HepG2 (cell line): ENCODE measurements around the gene ARL3. TPM values are rescaled to one million over a fixed set of nuclear protein-coding genes. Genes with fewer than 3 reads are reported as not detected.
A peak's percentile ranks its signal among the peaks of the same experiment; 100 is the strongest.

ENCODE experiments used
- ARID3A ChIP-seq: IDR thresholded peaks from 2 replicates; pipeline ENCODE4 v1.6.1; 2012; ENCODE audit warnings: low read depth, low read length, improper control_type of control experiment
- CBFB ChIP-seq: sonication (generic); formaldehyde crosslinking; IDR thresholded peaks from 2 replicates; pipeline ENCODE4 v1.4.0; 2020; ENCODE audit warnings: missing genetic modification reagents
- ELF1 ChIP-seq: sonication (generic); formaldehyde crosslinking; IDR thresholded peaks from 2 replicates; pipeline ENCODE4 v1.4.0; 2020; ENCODE audit warnings: missing genetic modification reagents
- ELK4 ChIP-seq: sonication (generic); formaldehyde crosslinking; IDR thresholded peaks from 2 replicates; pipeline ENCODE4 v1.9.0; 2021; ENCODE audit warnings: missing genetic modification reagents, borderline replicate concordance
- GATAD1 ChIP-seq: IDR thresholded peaks from 2 replicates; pipeline ENCODE4 v1.6.1; 2016; ENCODE audit warnings: missing genetic modification reagents, missing compliant biosample characterization
- HES4 ChIP-seq: sonication (generic); formaldehyde crosslinking; IDR thresholded peaks from 2 replicates; pipeline ENCODE4 v1.9.0; 2021; ENCODE audit warnings: mild to moderate bottlenecking, missing genetic modification reagents, borderline replicate concordance
- HOXA3 ChIP-seq: sonication (generic); formaldehyde crosslinking; IDR thresholded peaks from 2 replicates; pipeline ENCODE4 v1.5.0; 2020; ENCODE audit warnings: missing genetic modification reagents
- MBNL3 ChIP-seq: fragments of 250-450 bp; sonication (Bioruptor Pico); conservative IDR thresholded peaks from 2 replicates; pipeline ENCODE4 v1.8.0; 2022; ENCODE audit warnings: mild to moderate bottlenecking, inconsistent platforms
- ONECUT2 ChIP-seq: sonication (generic); formaldehyde crosslinking; IDR thresholded peaks from 2 replicates; pipeline ENCODE4 v1.4.0; 2020; ENCODE audit warnings: missing genetic modification reagents
- SCMH1 ChIP-seq: sonication (generic); formaldehyde crosslinking; IDR thresholded peaks from 2 replicates; pipeline ENCODE4 v1.9.0; 2021; ENCODE audit warnings: missing genetic modification reagents, mild to moderate bottlenecking, borderline replicate concordance
- TERF1 ChIP-seq: sonication (generic); formaldehyde crosslinking; IDR thresholded peaks from 2 replicates; pipeline ENCODE4 v1.8.0; 2022; ENCODE audit warnings: mild to moderate bottlenecking, missing genetic modification reagents, moderate library complexity
- THAP11 ChIP-seq: IDR thresholded peaks from 2 replicates; pipeline ENCODE4 v1.6.1; 2016; ENCODE audit warnings: missing biosample characterization, missing genetic modification reagents
- TRIM22 ChIP-seq: fragments of 450-650 bp; IDR thresholded peaks from 2 replicates; pipeline ENCODE4 v1.6.1; 2017
- ZBTB38 ChIP-seq: sonication (generic); formaldehyde crosslinking; IDR thresholded peaks from 2 replicates; pipeline ENCODE4 v1.5.1; 2020; ENCODE audit warnings: mild to moderate bottlenecking, missing genetic modification reagents
- ZNF12 ChIP-seq: sonication (generic); formaldehyde crosslinking; IDR thresholded peaks from 2 replicates; pipeline ENCODE4 v1.5.0; 2020; ENCODE audit warnings: missing genetic modification reagents
- ZNF329 ChIP-seq: sonication (generic); formaldehyde crosslinking; IDR thresholded peaks from 2 replicates; pipeline ENCODE4 v1.9.0; 2021; ENCODE audit warnings: low read depth, mild to moderate bottlenecking, missing genetic modification reagents
- ZNF333 ChIP-seq: sonication (generic); formaldehyde crosslinking; IDR thresholded peaks from 2 replicates; pipeline ENCODE4 v1.4.0; 2020; ENCODE audit warnings: mild to moderate bottlenecking, missing genetic modification reagents, borderline replicate concordance
- ZNF34 ChIP-seq: sonication (generic); formaldehyde crosslinking; IDR thresholded peaks from 2 replicates; pipeline ENCODE4 v1.4.0; 2020; ENCODE audit warnings: mild to moderate bottlenecking, missing genetic modification reagents, borderline replicate concordance
- ZNF430 ChIP-seq: sonication (generic); formaldehyde crosslinking; IDR thresholded peaks from 2 replicates; pipeline ENCODE4 v1.9.0; 2021; ENCODE audit warnings: mild to moderate bottlenecking, missing genetic modification reagents
- ZNF563 ChIP-seq: sonication (generic); formaldehyde crosslinking; IDR thresholded peaks from 2 replicates; pipeline ENCODE4 v1.8.0; 2022; ENCODE audit warnings: mild to moderate bottlenecking, moderate library complexity, missing genetic modification reagents
- ZNF644 ChIP-seq: IDR thresholded peaks from 2 replicates; pipeline ENCODE4 v1.6.1; 2016; ENCODE audit warnings: low read depth
- ZNF891 ChIP-seq: sonication (generic); formaldehyde crosslinking; IDR thresholded peaks from 2 replicates; pipeline ENCODE4 v1.5.0; 2020; ENCODE audit warnings: mild to moderate bottlenecking, missing genetic modification reagents
- ZSCAN22 ChIP-seq: sonication (generic); formaldehyde crosslinking; IDR thresholded peaks from 2 replicates; pipeline ENCODE4 v1.4.0; 2020; ENCODE audit warnings: mild to moderate bottlenecking, missing genetic modification reagents
- polyA plus RNA-seq, 8 experiments: library from polyadenylated mRNA; depleted of rRNA in 3 of 8; stranded (reverse) in 7 of 8; unstranded in 1 of 8; fragments of >200 nt; fragmentation: Illumina TruSeq in 4 of 8; extraction: Trizol in 4 of 8; gene quantifications; 2 replicates each; pipeline versions ENCODE4 v1.2.1 to v1.2.3, GENCODE V29; 2011 to 2016; ENCODE audit warnings: low read depth in 4 of 8, missing spikeins in 1 of 8, mixed read lengths in 1 of 8; ENCODE audit not compliant: insufficient read depth in 1 of 8
- total RNA-seq, 5 experiments: library from RNA; depleted of rRNA; stranded (reverse); fragments of >200 nt; fragmentation: Illumina TruSeq; extraction: Trizol; gene quantifications; 2 replicates each; pipeline ENCODE4 v1.2.3, GENCODE V29; 2016; ENCODE audit warnings: low read depth in 1 of 5
- TF ChIP-seq, protein P1 (sequence below): IDR thresholded peaks from 2 replicates; pipeline ENCODE4 v1.6.1; 2016; ENCODE audit warnings: low read depth, borderline replicate concordance
- TF ChIP-seq, protein P2 (sequence below): sonication (generic); formaldehyde crosslinking; IDR thresholded peaks from 2 replicates; pipeline ENCODE4 v1.5.0; 2020; ENCODE audit warnings: mild to moderate bottlenecking, missing genetic modification reagents, moderate library complexity

The ARL3 gene
- total and polyA plus RNA-seq, 2 of the 13 experiments (the other 11 are each of a cell fraction or from before 2014, with no cell fraction given): 5.2 to 6.6 TPM

DNA sequence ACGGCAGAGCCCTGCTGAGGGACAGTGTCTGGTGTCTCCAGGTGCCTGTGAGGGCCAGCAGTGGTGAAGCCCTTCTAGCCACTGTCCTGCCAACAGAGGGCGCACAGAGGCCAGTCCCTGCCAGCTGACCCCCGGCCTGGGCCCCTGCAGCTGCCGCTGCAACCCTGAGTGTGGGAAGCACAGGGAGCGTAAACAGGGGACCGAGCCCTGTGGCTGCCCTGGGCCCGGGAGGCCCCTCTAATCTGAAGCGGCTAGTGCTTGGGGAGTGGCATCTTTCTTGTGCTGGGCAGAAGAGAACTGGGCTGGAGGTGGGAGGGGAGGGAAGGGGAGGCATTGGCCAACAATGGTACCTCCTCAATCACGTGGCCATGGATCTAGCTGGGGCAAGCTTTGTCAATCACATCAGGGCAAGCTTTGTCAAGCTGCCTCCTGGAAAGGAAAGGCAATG, 35.3 kb downstream of the ARL3 start (continued):
- TF ChIP-seq ARID3A (no peak), ZNF333 (CRISPR knock-in tag) (no peak), ELF1 (CRISPR knock-in tag) (0 out of 2 replicates have a peak, but pooled peaks have one; percentile 18), HES4 (CRISPR knock-in tag) (no peak), TERF1 (no peak), ONECUT2 (CRISPR knock-in tag) (no peak), ZNF329 (CRISPR knock-in tag) (no peak), ZNF563 (0 out of 2 replicates have a peak, but pooled peaks have one; percentile 24), SCMH1 (no peak), ZSCAN22 (no peak), ZNF891 (CRISPR knock-in tag) (peak; percentile 55; the same call in 1 of the 2 replicates), ZBTB38 (CRISPR knock-in tag) (no peak), TRIM22 (no peak), MBNL3 (CRISPR knock-in tag) (no peak), GATAD1 (CRISPR knock-in tag) (no peak), HOXA3 (CRISPR knock-in tag) (peak; percentile 51; the same call in 1 of the 2 replicates), ELK4 (CRISPR knock-in tag) (no peak), ZNF644 (peak; percentile 28; the same call in 1 of the 2 replicates), ZNF12 (CRISPR knock-in tag) (no peak), ZNF34 (CRISPR knock-in tag) (no peak), ZNF430 (CRISPR knock-in tag) (no peak), THAP11 (CRISPR knock-in tag) (peak; percentile 30; the same call in 1 of the 2 replicates), CBFB (CRISPR knock-in tag) (no peak)
- TF ChIP-seq, protein P1, sequence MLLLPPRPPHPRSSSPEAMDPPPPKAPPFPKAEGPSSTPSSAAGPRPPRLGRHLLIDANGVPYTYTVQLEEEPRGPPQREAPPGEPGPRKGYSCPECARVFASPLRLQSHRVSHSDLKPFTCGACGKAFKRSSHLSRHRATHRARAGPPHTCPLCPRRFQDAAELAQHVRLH (CRISPR knock-in tag): no peak
- TF ChIP-seq, protein P2, sequence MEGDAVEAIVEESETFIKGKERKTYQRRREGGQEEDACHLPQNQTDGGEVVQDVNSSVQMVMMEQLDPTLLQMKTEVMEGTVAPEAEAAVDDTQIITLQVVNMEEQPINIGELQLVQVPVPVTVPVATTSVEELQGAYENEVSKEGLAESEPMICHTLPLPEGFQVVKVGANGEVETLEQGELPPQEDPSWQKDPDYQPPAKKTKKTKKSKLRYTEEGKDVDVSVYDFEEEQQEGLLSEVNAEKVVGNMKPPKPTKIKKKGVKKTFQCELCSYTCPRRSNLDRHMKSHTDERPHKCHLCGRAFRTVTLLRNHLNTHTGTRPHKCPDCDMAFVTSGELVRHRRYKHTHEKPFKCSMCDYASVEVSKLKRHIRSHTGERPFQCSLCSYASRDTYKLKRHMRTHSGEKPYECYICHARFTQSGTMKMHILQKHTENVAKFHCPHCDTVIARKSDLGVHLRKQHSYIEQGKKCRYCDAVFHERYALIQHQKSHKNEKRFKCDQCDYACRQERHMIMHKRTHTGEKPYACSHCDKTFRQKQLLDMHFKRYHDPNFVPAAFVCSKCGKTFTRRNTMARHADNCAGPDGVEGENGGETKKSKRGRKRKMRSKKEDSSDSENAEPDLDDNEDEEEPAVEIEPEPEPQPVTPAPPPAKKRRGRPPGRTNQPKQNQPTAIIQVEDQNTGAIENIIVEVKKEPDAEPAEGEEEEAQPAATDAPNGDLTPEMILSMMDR (CRISPR knock-in tag): peak; percentile 96
